Measurements from ENCODE around the gene BCL11A. TPM values are rescaled to one million over a fixed set of nuclear protein-coding genes. Genes with fewer than 3 reads are reported as not detected.

BCL11A gene
- total RNA-seq, 1 donor from 2014 or later: 2.2 TPM

DNA sequence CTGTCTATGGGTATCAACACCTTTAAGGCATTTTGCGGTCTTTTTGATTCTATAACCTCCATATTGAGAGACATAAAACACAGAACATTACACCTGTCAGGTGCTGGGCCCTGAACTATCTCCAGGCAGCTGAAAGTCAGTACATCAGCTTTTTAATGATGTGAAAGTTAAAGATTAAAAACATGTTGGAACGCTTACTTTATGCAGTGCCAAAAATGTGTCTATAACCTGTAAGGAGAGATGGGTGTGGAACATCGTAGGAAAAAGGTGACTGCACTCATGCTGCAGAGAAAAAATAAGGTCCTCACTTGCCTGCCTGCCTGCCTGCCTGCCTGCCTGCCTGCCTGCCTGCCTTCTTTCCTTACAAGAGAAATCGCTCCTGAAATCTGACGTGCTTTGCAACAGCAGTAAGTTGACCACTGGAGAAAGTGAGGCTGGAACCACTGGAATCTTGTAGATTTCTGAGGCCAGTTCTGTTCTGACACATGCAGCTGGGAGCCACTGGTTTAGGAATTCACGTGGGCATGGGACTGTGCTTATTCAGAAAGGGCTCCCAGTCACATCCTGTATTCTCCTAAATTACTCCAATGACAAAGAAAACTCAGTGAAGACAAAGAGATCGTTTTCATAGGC lies 34.1 kb downstream of the BCL11A start:
- Mint-ChIP-seq H3K27me3 (ENCODE audit: low read depth) (no peaks in the 10 kb centered on the region), H3K4me1 (peaks cover 22% of the 10 kb centered on the region), H3K36me3 (ENCODE audit: low read depth) (no peaks in the 10 kb centered on the region), H3K4me3 (no peak overlapping the region), H3K27ac (ENCODE audit: unreplicated experiment) (no peak overlapping the region), H3K9me3 (no peaks in the 10 kb centered on the region)
- TF ChIP-seq, protein P1, sequence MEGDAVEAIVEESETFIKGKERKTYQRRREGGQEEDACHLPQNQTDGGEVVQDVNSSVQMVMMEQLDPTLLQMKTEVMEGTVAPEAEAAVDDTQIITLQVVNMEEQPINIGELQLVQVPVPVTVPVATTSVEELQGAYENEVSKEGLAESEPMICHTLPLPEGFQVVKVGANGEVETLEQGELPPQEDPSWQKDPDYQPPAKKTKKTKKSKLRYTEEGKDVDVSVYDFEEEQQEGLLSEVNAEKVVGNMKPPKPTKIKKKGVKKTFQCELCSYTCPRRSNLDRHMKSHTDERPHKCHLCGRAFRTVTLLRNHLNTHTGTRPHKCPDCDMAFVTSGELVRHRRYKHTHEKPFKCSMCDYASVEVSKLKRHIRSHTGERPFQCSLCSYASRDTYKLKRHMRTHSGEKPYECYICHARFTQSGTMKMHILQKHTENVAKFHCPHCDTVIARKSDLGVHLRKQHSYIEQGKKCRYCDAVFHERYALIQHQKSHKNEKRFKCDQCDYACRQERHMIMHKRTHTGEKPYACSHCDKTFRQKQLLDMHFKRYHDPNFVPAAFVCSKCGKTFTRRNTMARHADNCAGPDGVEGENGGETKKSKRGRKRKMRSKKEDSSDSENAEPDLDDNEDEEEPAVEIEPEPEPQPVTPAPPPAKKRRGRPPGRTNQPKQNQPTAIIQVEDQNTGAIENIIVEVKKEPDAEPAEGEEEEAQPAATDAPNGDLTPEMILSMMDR (conservative IDR thresholded peaks at IDR 0.05): no peak
- no peak for DNase-seq (ENCODE audit: low read depth, low spot score)

DNA sequence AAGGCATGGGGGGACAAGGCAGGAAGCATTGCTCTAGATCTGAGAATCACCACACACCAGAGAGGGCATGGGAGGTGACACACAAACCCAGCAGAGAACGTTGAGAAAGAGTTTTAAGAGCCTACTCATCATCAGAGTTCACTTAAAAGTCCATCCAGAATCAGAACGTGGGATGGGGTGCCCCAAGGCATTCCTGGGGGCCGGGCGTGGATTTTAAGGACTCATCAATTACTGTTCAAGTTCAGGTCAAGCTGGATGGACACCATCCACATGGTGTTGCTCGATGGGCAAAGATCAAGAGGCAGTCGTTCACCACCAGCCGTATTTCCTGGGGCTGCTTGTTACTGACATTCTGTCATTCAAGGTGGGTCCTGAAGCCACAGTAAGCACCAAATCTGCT lies 34.9 kb downstream of the BCL11A start:
- no peaks in the 10 kb centered on the region for H3K36me3 Mint-ChIP-seq (ENCODE audit: low read depth)
- H3K9me3 Mint-ChIP-seq: no peaks in the 10 kb centered on the region
- H3K4me1 Mint-ChIP-seq: peaks cover 22% of the 10 kb centered on the region
- H3K27me3 Mint-ChIP-seq (ENCODE audit: low read depth): no peaks in the 10 kb centered on the region
- no peak overlapping the region for H3K27ac Mint-ChIP-seq (ENCODE audit: unreplicated experiment)
- TF ChIP-seq, protein P1 (conservative IDR thresholded peaks at IDR 0.05): no peak
- no peak overlapping the region for H3K4me3 Mint-ChIP-seq
- DNase-seq (ENCODE audit: low read depth, low spot score): no peak

DNA sequence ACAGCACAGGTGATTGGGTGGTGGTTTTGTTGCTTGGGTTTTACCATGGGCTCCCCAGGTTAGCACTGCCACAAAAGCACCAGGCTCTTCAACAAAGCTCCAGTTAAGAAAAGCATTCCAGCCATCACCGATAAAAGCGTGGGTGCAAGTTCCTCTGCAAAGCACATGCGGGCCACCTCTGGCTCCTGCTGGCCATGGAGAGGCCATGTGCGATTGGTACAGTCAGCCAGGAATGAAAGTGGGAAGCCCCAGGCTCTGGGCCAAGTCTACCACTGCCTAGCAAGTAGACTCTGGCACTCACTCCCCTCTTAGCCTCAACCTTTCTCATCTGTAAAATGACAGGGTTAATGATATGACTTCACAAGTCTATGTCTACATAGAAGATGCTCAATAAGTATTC lies 36.0 kb downstream of the BCL11A start:
- no peaks in the 10 kb centered on the region for H3K36me3 Mint-ChIP-seq (ENCODE audit: low read depth)
- no peak for DNase-seq (ENCODE audit: low read depth, low spot score)
- no peak overlapping the region for H3K27ac Mint-ChIP-seq (ENCODE audit: unreplicated experiment)
- no peak overlapping the region for H3K4me3 Mint-ChIP-seq
- peaks cover 18% of the 10 kb centered on the region for H3K4me1 Mint-ChIP-seq
- H3K9me3 Mint-ChIP-seq: no peaks in the 10 kb centered on the region
- peaks cover 3% of the 10 kb centered on the region for H3K27me3 Mint-ChIP-seq (ENCODE audit: low read depth)
- TF ChIP-seq, protein P1 (conservative IDR thresholded peaks at IDR 0.05): no peak

DNA sequence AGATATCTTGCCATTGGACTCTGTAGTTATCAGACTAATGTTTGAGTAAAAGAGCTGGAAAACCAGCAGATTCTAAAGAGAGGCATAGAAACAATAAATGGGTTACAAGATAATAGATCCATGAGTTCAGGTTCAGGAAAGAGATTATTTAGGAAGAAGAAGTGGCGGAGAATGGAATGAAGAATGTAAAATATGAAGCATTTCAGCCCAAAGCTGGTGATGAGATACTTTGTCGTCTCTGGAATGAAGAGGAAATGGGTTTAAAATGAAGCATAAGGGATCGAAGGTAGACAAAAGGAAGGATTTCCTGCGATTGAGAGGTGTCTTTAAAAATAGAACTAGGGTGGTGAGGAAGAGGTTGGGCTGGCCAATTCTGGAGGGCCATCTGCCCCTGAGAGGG lies 36.6 kb downstream of the BCL11A start:
- Mint-ChIP-seq H3K27ac (ENCODE audit: unreplicated experiment) (no peak overlapping the region), H3K4me1 (peaks cover 13% of the 10 kb centered on the region), H3K27me3 (ENCODE audit: low read depth) (peaks cover 3% of the 10 kb centered on the region), H3K9me3 (no peaks in the 10 kb centered on the region), H3K4me3 (no peak overlapping the region), H3K36me3 (ENCODE audit: low read depth) (no peaks in the 10 kb centered on the region)
- no peak for DNase-seq (ENCODE audit: low read depth, low spot score)
- TF ChIP-seq, protein P1 (conservative IDR thresholded peaks at IDR 0.05): no peak

DNA sequence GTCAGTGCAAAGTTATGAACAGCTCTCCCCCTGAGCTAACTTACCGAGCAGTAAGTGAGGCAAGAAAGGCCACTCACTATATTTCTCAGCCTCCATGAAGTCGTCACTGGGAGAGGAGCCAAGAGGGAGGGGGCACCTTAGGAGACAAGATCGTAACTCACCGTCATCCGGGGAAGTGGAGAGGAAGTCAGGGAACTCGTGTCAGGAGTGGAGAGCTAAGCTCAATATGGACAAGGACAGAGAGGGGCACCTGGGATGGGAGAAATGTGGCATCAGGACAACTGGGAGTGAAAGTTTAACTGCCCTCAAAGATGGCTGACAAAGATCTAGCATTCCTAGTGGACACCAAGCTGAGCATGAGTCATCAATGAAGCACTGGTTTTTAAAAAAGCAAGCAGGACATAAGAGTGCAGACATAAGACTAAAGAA lies 37.1 kb downstream of the BCL11A start:
- no peaks in the 10 kb centered on the region for H3K9me3 Mint-ChIP-seq
- no peak overlapping the region for H3K27ac Mint-ChIP-seq (ENCODE audit: unreplicated experiment)
- DNase-seq (ENCODE audit: low read depth, low spot score): no peak
- TF ChIP-seq, protein P1 (conservative IDR thresholded peaks at IDR 0.05): no peak
- H3K27me3 Mint-ChIP-seq (ENCODE audit: low read depth): peaks cover 3% of the 10 kb centered on the region
- H3K4me1 Mint-ChIP-seq: peaks cover 9% of the 10 kb centered on the region
- no peaks in the 10 kb centered on the region for H3K36me3 Mint-ChIP-seq (ENCODE audit: low read depth)
- H3K4me3 Mint-ChIP-seq: no peak overlapping the region

Measured in neural crest cell (in vitro differentiated cells).